GM04504 (cell line): ENCODE data around the gene MPC1L.
A peak's percentile ranks its signal among the peaks of the same experiment; 100 is the strongest.

Experiments used
- DNase-seq: peaks from one replicate; pipeline ENCODE4 v3.0.0-alpha.2; 2012; ENCODE audit warnings: low read depth

The MPC1L gene

DNA sequence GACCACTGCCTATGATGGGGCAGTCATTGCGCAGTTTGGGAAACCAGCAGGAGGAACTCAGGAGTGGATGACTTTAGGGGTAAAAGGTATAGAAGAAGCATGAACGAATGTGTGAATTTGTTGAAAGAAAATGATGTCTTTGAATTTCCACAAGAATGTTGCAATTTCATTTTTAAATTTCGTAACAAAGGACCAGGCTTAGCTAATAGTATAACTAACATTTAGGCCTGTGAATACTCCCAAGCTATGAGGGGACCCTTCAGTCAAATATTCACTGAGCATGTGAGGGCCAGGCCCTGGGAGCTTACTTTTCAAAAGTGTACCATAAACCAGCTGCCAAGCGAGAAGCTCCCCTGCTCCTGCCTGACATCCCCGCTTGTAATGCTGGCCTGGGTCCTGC is 5.3 kb downstream of the MPC1L start:
- no peak for DNase-seq

DNA sequence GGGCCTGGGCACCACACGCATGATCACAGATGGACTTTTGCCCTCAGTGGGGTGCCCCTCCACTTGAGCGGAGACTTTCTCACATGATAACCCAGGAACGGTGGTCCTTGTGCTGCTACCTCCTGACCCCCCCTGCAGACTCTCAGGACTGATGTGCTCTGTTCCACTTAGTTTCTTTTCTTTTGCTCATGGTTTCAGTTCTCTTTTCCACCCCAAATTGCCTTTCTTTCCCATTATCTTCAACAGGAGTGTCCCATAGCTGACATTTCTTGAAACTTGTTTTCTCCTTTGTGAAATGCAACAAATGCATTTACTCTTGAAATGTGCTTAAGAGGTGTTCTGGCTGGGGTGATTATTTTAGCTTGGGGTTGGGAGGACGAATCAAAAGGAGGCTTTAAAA is 9.0 kb downstream of the MPC1L start:
- DNase-seq, result no peak

GRCh38 chrX:40637687-40638086 is 14.5 kb downstream of the MPC1L start:
- no peak for DNase-seq

DNA sequence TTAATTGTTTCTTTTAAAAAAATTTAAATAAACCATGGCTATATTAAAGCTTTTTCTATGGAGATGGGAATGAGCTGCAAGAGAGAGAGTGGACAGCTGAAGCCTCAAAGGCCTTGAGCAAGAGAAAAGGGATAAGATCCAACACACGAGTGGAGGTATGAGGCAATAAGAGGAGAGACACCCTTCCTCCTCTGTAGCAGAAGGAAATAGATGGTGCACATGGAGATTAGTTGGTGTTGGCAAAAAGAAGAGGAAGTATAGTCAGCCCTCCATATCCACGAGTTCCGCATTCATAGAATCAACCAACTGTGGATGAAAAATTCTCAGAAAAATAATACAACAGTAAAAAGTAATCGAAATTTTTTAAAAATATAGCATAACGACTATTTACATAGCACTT is 20.9 kb downstream of the MPC1L start:
- no peak for DNase-seq

GRCh38 chrX:40644821-40645358 is 21.7 kb downstream of the MPC1L start:
- peak; percentile 67 for DNase-seq

GRCh38 chrX:40646489-40647306 is 23.5 kb downstream of the MPC1L start:
- DNase-seq, result no peak

- peak; percentile 84 for DNase-seq
Measured at GRCh38 chrX:40647307-40648197, 24.3 kb downstream of the MPC1L start, which contains the start of gene CXorf38. Gene CXorf38 (minus strand): TSS chrX:40647561. CDS start chrX:40647520, 41 bp downstream.

GRCh38 chrX:40651620-40652223 is 28.5 kb downstream of the MPC1L start:
- DNase-seq, result peak; percentile 33

- DNase-seq, result no peak
Measured at GRCh38 chrX:40652664-40653063, 29.4 kb downstream of the MPC1L start.

DNA sequence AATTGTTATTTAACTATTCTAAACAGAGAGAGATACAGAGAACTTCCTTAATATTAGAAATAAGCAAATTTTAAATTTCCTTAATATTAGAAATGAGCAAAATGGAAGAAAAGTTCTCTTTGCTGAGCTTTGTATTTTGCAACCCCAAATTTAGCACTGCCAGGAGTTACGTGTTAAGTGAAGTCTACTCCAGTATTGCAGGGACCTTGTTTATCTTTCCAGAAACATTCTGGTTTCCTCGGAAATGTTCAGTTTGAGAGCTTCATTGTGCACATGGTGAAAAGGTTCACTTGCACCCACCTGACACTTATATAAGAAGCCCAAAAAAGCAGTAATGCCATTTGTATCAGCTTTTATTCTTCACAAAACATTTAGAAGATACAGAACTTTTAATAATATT is 30.3 kb downstream of the MPC1L start:
- no peak for DNase-seq

DNA sequence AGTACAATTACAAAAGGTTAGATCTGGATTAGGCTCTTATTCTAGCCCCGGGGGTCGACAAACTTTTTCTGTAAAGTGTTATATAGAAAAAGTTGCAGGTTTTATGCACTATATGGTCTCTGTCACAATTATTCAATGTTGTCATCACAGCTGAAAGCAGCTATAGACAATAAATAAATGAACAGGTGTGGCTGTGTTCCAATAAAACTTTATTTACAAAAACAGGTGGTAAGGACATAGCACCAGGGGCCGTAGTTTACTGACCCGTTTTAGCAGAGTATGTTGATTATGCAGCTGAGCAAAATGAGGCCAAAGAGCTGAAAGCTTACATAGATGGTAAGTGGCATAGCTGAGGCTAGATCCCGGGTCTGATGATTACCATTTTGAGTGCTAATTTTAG is 37.2 kb downstream of the MPC1L start:
- no peak for DNase-seq

- no peak for DNase-seq
Measured at GRCh38 chrX:40661489-40661888, 38.3 kb downstream of the MPC1L start.

DNA sequence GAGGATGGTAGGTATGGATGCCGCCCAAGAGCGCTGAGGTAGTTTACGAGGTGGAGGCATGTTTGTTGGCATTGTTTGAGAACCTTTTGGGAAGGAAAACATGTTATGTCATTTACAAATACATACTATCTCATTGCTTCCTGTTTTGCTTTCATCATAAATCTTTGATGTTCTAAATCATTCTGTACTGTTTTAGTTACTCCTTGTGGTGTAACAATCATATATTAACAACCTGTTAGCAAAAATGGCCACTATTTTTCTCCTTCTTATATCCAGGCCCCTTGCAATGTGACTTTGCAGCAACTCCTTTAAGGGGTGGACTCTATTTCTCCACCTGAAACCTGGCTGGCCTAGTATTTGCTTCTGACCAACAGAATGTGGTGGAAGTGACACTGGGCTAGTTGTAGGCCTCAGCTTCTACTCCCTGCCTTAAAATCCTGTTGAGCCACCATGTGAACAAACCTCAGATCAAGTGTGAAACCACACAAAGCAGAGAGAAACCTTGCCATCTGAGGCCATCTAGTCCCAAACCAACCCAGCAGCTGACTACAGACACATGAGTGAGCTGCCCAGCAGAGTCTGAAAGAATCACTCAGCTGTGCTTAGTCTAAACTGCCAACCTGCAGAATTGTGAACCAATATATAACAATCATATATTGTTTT is 40.0 kb downstream of the MPC1L start:
- DNase-seq, result no peak

GRCh38 chrX:40663880-40664630 is 40.8 kb downstream of the MPC1L start:
- no peak for DNase-seq

DNA sequence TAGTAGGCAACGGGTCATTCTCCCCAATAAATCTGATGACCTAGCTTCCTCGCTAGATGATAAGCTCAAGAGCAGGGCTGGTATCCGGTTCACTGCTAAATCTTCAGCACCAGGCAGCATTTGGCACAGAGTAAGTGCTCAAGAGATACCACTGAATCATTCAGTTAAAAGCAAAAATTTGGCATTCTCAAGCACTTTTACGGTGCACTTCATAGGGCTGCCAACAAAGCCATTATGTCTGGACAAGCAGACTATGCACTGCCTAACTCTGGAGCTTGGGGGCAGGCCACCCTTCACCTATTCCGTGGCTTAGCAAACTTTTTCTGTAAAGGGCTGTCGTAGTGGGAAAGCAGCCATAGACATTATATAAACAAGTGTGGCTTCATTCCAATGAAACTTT is 47.9 kb downstream of the MPC1L start:
- DNase-seq, result no peak
